A549 (cell line): Measurements from ENCODE around the gene NAV2. TPM values are rescaled to one million over a fixed set of nuclear protein-coding genes. Genes with fewer than 3 reads are reported as not detected.

Experiments used
- ATAC-seq, 2 experiments: fragments of 200-7000 bp in 1 of 2; fragments of >200 bp in 1 of 2; cut with Nextera tagmentation in 1 of 2; cut with Tn5 transposase in 1 of 2; 3 replicates each; pipeline versions ENCODE4 v1.8.0 to v1.9.1; 2018 to 2020; ENCODE audit warnings: mild to moderate bottlenecking in 1 of 2, moderate library complexity in 1 of 2
- CTCF ChIA-PET: fragments of 300-600 bp; sonication (Branson Sonifier 250); formaldehyde crosslinking; extraction: SDS; loops from one replicate; lab custom pipeline; 2021; ENCODE audit warnings: antibody characterized with exemption, inconsistent platforms; lab: Yijun Ruan, JAX
- POLR2A ChIA-PET: fragments of 350-600 bp; formaldehyde crosslinking; extraction: SDS; loops from one replicate; lab custom pipeline; 2021; ENCODE audit warnings: antibody characterized with exemption, inconsistent platforms; lab: Yijun Ruan, JAX
- DNase-seq, 2 experiments: peaks; one replicate each; pipeline versions ENCODE4 v3.0.0 to v3.0.0-alpha.2; 2011 to 2016; ENCODE audit warnings: low read depth in 1 of 2, low spot score in 1 of 2
- FAIRE-seq: peaks from 2 replicates; lab custom pipeline; 2011; peaks lifted over from hg19 to GRCh38; lab: Jason Lieb, UNC
- H3K27ac ChIP-seq, 2 experiments: fragments of >200 bp; sonication (Bioruptor Twin); formaldehyde crosslinking; 3 replicates each; pipeline ENCODE4 v1.5.1; 2016 to 2017
- H3K4me1 ChIP-seq: fragments of >200 bp; sonication (Bioruptor Twin); formaldehyde crosslinking; 3 replicates; pipeline ENCODE4 v1.6.1; 2016
- H3K4me2 ChIP-seq: fragments of >200 bp; sonication (Bioruptor Twin); formaldehyde crosslinking; 3 replicates; pipeline ENCODE4 v1.6.1; 2016
- H3K4me3 ChIP-seq: fragments of >200 bp; sonication (Bioruptor Twin); formaldehyde crosslinking; 3 replicates; pipeline ENCODE4 v1.5.1; 2016
- H3K9me3 ChIP-seq: fragments of >200 bp; sonication (Bioruptor Twin); formaldehyde crosslinking; 3 replicates; pipeline ENCODE4 v1.6.1; 2016
- BCL3 ChIP-seq: fragments of >200 bp; sonication (Bioruptor Twin); formaldehyde crosslinking; IDR thresholded peaks from 3 replicates; pipeline ENCODE4 v1.6.1; 2016
- CEBPB ChIP-seq, 2 experiments: fragments of >200 bp in 1 of 2; sonication (Bioruptor Twin) in 1 of 2; formaldehyde crosslinking in 1 of 2; IDR thresholded peaks; 2 replicates each; pipeline ENCODE4 v1.6.1; 2012 to 2016
- CHD2 ChIP-seq: fragments of 150-350 bp; IDR thresholded peaks from 2 replicates; pipeline ENCODE4 v1.6.1; 2014; ENCODE audit warnings: low read length; ENCODE audit not compliant: partially characterized antibody
- ELK1 ChIP-seq: fragments of 150-350 bp; IDR thresholded peaks from 2 replicates; pipeline ENCODE4 v1.6.1; 2014; ENCODE audit warnings: low read depth, mild to moderate bottlenecking, low read length
- ESRRA ChIP-seq: fragments of 150-350 bp; IDR thresholded peaks from 2 replicates; pipeline ENCODE4 v1.6.1; 2014; ENCODE audit warnings: mild to moderate bottlenecking, low read length, borderline replicate concordance
- HDAC2 ChIP-seq: fragments of 200-600 bp; sonication (generic); IDR thresholded peaks from 2 replicates; pipeline ENCODE4 v1.6.1; 2016
- HEYL ChIP-seq: fragments of 250-450 bp; sonication (Bioruptor Pico); IDR thresholded peaks from 2 replicates; pipeline ENCODE4 v1.8.0; 2021; ENCODE audit warnings: mild to moderate bottlenecking, moderate library complexity
- HMGXB4 ChIP-seq: fragments of 250-450 bp; sonication (Bioruptor Pico); IDR thresholded peaks from 2 replicates; pipeline ENCODE4 v1.5.0; 2021; ENCODE audit warnings: mild to moderate bottlenecking, moderate library complexity, borderline replicate concordance
- HOXA7 ChIP-seq: fragments of 250-450 bp; sonication (Bioruptor Pico); IDR thresholded peaks from 2 replicates; pipeline ENCODE4 v1.5.0; 2020; ENCODE audit warnings: mild to moderate bottlenecking, moderate library complexity
- HOXB13 ChIP-seq: fragments of 250-450 bp; sonication (Bioruptor Pico); IDR thresholded peaks from 2 replicates; pipeline ENCODE4 v1.5.0; 2020; ENCODE audit warnings: low read depth, mild to moderate bottlenecking, moderate library complexity
- HOXB5 ChIP-seq: fragments of 250-450 bp; sonication (Bioruptor Pico); IDR thresholded peaks from 2 replicates; pipeline ENCODE4 v1.5.0; 2020; ENCODE audit warnings: mild to moderate bottlenecking, moderate library complexity
- JUN ChIP-seq, 2 experiments: fragments of >200 bp; sonication (Bioruptor Twin); formaldehyde crosslinking; IDR thresholded peaks; 2 replicates in 1 of 2; 3 replicates in 1 of 2; pipeline ENCODE4 v1.6.1; 2016 to 2017
- JUNB ChIP-seq: fragments of >200 bp; sonication (Bioruptor Twin); formaldehyde crosslinking; IDR thresholded peaks from 2 replicates; pipeline ENCODE4 v1.6.1; 2016
- KDM1A ChIP-seq: fragments of 200-600 bp; sonication (generic); IDR thresholded peaks from 2 replicates; pipeline ENCODE4 v1.6.1; 2016; ENCODE audit warnings: low read depth, mild to moderate bottlenecking
- MYC ChIP-seq: IDR thresholded peaks from 2 replicates; pipeline ENCODE4 v1.6.1; 2012; ENCODE audit warnings: mild to moderate bottlenecking, inconsistent platforms, low read length, improper control_type of control experiment, borderline replicate concordance
- NFE2L2 ChIP-seq: fragments of 150-350 bp; conservative IDR thresholded peaks from 2 replicates; pipeline ENCODE4 v1.6.1; 2014; ENCODE audit warnings: low read length
- PHF8 ChIP-seq: fragments of 200-600 bp; sonication (generic); IDR thresholded peaks from 2 replicates; pipeline ENCODE4 v1.6.1; 2016; ENCODE audit warnings: low read depth, mild to moderate bottlenecking, antibody characterized with exemption, moderate library complexity, borderline replicate concordance
- POLR2AphosphoS2 ChIP-seq: conservative IDR thresholded peaks from 2 replicates; pipeline ENCODE4 v1.6.1; 2012; ENCODE audit warnings: low read length, improper control_type of control experiment, inconsistent platforms
- RNF2 ChIP-seq: fragments of 200-600 bp; sonication (generic); IDR thresholded peaks from 2 replicates; pipeline ENCODE4 v1.6.1; 2016; ENCODE audit warnings: low read depth, mild to moderate bottlenecking, antibody characterized with exemption, moderate library complexity, borderline replicate concordance
- SREBF2 ChIP-seq: fragments of 450-650 bp; IDR thresholded peaks from 2 replicates; pipeline ENCODE4 v1.6.1; 2014; ENCODE audit warnings: mild to moderate bottlenecking, moderate library complexity
- TP53 ChIP-seq: fragments of 250-450 bp; sonication (Bioruptor Pico); IDR thresholded peaks from 2 replicates; pipeline ENCODE4 v1.5.0; 2021; ENCODE audit warnings: mild to moderate bottlenecking, moderate library complexity
- USF2 ChIP-seq: fragments of 450-650 bp; IDR thresholded peaks from 2 replicates; pipeline ENCODE4 v1.6.1; 2014; ENCODE audit warnings: antibody characterized with exemption
- ZC3H11A ChIP-seq: fragments of 450-650 bp; IDR thresholded peaks from 2 replicates; pipeline ENCODE4 v1.6.1; 2014; ENCODE audit warnings: antibody characterized with exemption, mild to moderate bottlenecking
- ZNF302 ChIP-seq: fragments of 250-450 bp; sonication (Bioruptor Pico); IDR thresholded peaks from 2 replicates; pipeline ENCODE4 v1.9.0; 2021; ENCODE audit warnings: inconsistent platforms, mild to moderate bottlenecking, moderate library complexity
- whole genome bisulfite sequencing: methylation state at CpG from one replicate; pipeline ENCODE4 v1.1.6; 2017; ENCODE audit errors: missing lambda C conversion rate; 5-methylcytosine and 5-hydroxymethylcytosine counted together
- polyA plus RNA-seq, 4 experiments: library from polyadenylated mRNA; depleted of rRNA in 3 of 4; stranded (reverse); fragments of >200 nt; fragmentation: RNase III in 1 of 4; extraction: RNeasy Plus Mini Kit Qiagen cat#74134 plus additional on column Dnase treatment in 1 of 4; gene quantifications; 2 replicates in 3 of 4; 3 replicates in 1 of 4; pipeline ENCODE4 v1.2.3, GENCODE V29; 2011 to 2017

Gene NAV2
- polyA plus RNA-seq, 2 of the 4 experiments (the other 2 are of a cell fraction) = 4.9 to 19.8 TPM

GRCh38 chr11:19975414-19975990, 262.9 kb downstream of the NAV2 start:
- ATAC-seq = no peak
- Histone ChIP-seq H3K9me3 (no peaks in the 10 kb centered on the region), H3K4me2 (no peak overlapping the region), H3K27ac (peak overlapping the region; percentile 91 to 99; a peak in 4 of 6 replicates), H3K4me1 (peaks cover 46% of the 10 kb centered on the region), H3K4me3 (no peak overlapping the region)
- FAIRE-seq = no peak
- CTCF ChIA-PET = interaction anchor here (1.6 to 1.7 kb wide), 2 partner anchors 11 to 137 kb away, joined by 3 to 5 read pairs; no protein-coding TSS in a partner anchor
- 82% methylated on average over 7 of the region's 7 CpGs for WGBS
- DNase-seq = no peak
- POLR2A ChIA-PET = no interaction called here
- TF ChIP-seq NFE2L2 (no peak), KDM1A (no peak), HOXB13 (CRISPR knock-in tag) (no peak), ESRRA (no peak), HEYL (CRISPR knock-in tag) (no peak), JUN (IDR thresholded peaks at IDR 0.05) (no peak), HMGXB4 (CRISPR knock-in tag) (no peak), RNF2 (no peak)

GRCh38 chr11:19976281-19976941, 263.8 kb downstream of the NAV2 start:
- WGBS = 77% methylated on average over 7 of the region's 7 CpGs
- ChIA-PET CTCF (interaction anchor here (0.9 kb wide), 1 partner anchor 44 kb away, joined by 3 read pairs; no protein-coding TSS in a partner anchor), POLR2A (no interaction called here)
- Histone ChIP-seq H3K9me3 (no peaks in the 10 kb centered on the region), H3K4me2 (no peak overlapping the region), H3K27ac (peak overlapping the region; percentile 91 to 99), H3K4me1 (peaks cover 56% of the 10 kb centered on the region), H3K4me3 (no peak overlapping the region)
- FAIRE-seq (no peak), ATAC-seq (no peak), DNase-seq (no peak)
- TF ChIP-seq MYC (no peak), TP53 (CRISPR knock-in tag) (no peak), CHD2 (no peak), ELK1 (no peak), BCL3 (no peak), ZC3H11A (no peak), HMGXB4 (CRISPR knock-in tag) (no peak), POLR2AphosphoS2 (no peak), PHF8 (no peak), CEBPB (IDR thresholded peaks at IDR 0.05) (no peak), HOXB5 (CRISPR knock-in tag) (no peak), USF2 (no peak), HDAC2 (no peak), ZNF302 (CRISPR knock-in tag) (no peak), SREBF2 (no peak), HOXA7 (CRISPR knock-in tag) (no peak), JUNB (no peak)
